Panc1 (cell line): ENCODE measurements around the gene BPTF.
A peak's percentile ranks its signal among the peaks of the same experiment; 100 is the strongest.

Experiments used
- POLR2AphosphoS5 ChIP-seq: IDR thresholded peaks from 2 replicates; pipeline ENCODE4 v1.6.1; 2012; ENCODE audit warnings: mild to moderate bottlenecking, low read depth, low read length, moderate library complexity
- SIN3A ChIP-seq: IDR thresholded peaks from 2 replicates; pipeline ENCODE4 v1.6.1; 2012; ENCODE audit warnings: low read depth, mild to moderate bottlenecking, low read length, moderate library complexity, borderline replicate concordance; ENCODE audit not compliant: insufficient read depth
- TF ChIP-seq, protein P1 (sequence below): fragments of 450-650 bp; IDR thresholded peaks from 2 replicates; pipeline ENCODE4 v1.5.1; 2017; ENCODE audit warnings: mild to moderate bottlenecking
- TF ChIP-seq, protein P2 (sequence below), 2 experiments: IDR thresholded peaks; 2 replicates each; pipeline ENCODE4 v1.6.1; 2011 to 2012; ENCODE audit warnings: low read depth in 2 of 2, control low read depth in 1 of 2, low read length in 1 of 2, mild to moderate bottlenecking in 1 of 2, moderate library complexity in 1 of 2; ENCODE audit not compliant: insufficient read depth in 1 of 2

DNA sequence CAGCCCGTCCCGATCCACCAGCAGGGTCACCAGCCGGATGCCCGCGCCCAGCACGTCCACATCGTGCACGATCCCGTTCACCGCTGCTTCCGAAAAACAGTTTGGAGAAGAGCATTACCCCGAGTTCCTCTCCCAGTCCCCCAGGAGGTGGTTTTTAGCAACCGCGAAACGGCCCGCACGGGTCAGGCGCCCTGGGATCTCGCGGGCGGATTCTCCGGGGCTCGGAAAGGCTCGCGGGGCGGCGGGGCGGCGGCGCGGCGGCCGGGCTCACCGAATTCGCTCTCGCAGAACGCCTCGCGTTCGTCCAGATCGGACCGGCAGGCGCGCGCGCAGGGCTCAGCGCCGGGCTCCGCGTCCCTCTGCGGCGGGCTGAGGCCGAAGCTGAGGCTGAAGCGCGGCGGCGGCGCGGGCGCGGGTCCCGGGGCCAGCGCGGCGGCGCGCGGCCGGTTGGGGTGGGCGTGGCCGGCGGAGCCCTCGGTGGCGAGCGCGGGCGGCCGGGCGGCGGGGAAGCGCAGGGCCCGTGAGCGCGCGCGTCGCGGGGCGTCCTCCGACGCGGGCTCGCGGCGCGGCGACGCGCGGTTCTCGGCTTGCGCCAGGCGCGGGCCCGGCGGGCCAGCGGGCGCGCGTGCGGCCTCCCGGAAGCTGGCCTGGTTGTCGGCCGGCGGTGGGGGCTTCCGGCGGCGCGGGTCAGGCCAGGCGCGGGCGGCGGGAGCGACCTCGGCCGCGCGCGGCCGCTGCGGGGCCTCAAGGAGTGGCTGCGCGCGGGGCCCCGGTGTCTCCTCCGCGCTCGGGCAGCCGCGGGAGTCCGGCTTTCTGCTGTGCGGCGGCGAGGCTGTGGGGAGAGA is 168.1 kb downstream of the BPTF start:
- TF ChIP-seq, protein P1, sequence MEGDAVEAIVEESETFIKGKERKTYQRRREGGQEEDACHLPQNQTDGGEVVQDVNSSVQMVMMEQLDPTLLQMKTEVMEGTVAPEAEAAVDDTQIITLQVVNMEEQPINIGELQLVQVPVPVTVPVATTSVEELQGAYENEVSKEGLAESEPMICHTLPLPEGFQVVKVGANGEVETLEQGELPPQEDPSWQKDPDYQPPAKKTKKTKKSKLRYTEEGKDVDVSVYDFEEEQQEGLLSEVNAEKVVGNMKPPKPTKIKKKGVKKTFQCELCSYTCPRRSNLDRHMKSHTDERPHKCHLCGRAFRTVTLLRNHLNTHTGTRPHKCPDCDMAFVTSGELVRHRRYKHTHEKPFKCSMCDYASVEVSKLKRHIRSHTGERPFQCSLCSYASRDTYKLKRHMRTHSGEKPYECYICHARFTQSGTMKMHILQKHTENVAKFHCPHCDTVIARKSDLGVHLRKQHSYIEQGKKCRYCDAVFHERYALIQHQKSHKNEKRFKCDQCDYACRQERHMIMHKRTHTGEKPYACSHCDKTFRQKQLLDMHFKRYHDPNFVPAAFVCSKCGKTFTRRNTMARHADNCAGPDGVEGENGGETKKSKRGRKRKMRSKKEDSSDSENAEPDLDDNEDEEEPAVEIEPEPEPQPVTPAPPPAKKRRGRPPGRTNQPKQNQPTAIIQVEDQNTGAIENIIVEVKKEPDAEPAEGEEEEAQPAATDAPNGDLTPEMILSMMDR, result no peak
- TF ChIP-seq, protein P2, sequence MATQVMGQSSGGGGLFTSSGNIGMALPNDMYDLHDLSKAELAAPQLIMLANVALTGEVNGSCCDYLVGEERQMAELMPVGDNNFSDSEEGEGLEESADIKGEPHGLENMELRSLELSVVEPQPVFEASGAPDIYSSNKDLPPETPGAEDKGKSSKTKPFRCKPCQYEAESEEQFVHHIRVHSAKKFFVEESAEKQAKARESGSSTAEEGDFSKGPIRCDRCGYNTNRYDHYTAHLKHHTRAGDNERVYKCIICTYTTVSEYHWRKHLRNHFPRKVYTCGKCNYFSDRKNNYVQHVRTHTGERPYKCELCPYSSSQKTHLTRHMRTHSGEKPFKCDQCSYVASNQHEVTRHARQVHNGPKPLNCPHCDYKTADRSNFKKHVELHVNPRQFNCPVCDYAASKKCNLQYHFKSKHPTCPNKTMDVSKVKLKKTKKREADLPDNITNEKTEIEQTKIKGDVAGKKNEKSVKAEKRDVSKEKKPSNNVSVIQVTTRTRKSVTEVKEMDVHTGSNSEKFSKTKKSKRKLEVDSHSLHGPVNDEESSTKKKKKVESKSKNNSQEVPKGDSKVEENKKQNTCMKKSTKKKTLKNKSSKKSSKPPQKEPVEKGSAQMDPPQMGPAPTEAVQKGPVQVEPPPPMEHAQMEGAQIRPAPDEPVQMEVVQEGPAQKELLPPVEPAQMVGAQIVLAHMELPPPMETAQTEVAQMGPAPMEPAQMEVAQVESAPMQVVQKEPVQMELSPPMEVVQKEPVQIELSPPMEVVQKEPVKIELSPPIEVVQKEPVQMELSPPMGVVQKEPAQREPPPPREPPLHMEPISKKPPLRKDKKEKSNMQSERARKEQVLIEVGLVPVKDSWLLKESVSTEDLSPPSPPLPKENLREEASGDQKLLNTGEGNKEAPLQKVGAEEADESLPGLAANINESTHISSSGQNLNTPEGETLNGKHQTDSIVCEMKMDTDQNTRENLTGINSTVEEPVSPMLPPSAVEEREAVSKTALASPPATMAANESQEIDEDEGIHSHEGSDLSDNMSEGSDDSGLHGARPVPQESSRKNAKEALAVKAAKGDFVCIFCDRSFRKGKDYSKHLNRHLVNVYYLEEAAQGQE (IDR thresholded peaks at IDR 0.05; ENCODE audit: insufficient read depth in 1 of 2, low read depth in 2 of 2, low read length in 1 of 2), result no peak
- TF ChIP-seq POLR2AphosphoS5 (0 out of 2 replicates have a peak, but pooled peaks have one; percentile 35), SIN3A (no peak)
